Thyroid gland (tissue), 4 donors: ENCODE measurements around the gene DCX. TPM values are rescaled to one million over a fixed set of nuclear protein-coding genes. Genes with fewer than 3 reads are reported as not detected.

Source experiments
- DNase-seq, 2 donors: peaks; one replicate each; pipeline ENCODE4 v3.0.0-alpha.2; 2019
- H3K27ac ChIP-seq, 3 donors: fragments of 200-600 bp; sonication (generic); 1 replicate in 2 of 3; 2 replicates in 1 of 3; pipeline ENCODE4 v1.5.1; 2016 to 2019; ENCODE audit warnings: mild to moderate bottlenecking in 1 of 3, moderate library complexity in 1 of 3
- H3K27me3 ChIP-seq: fragments of 200-600 bp; sonication (generic); one replicate; pipeline ENCODE4 v1.5.1; 2019
- H3K36me3 ChIP-seq, 2 donors: fragments of 200-600 bp; sonication (generic); one replicate each; pipeline ENCODE4 v1.5.1; 2016 to 2019
- H3K4me1 ChIP-seq, 2 donors: fragments of 200-600 bp; sonication (generic); one replicate each; pipeline ENCODE4 v1.5.1; 2017 to 2019
- H3K4me3 ChIP-seq, 3 donors: fragments of 200-600 bp; sonication (generic); replicated peaks in 1 of 3; 1 replicate in 2 of 3; 2 replicates in 1 of 3; pipeline ENCODE4 v1.5.1; 2016; ENCODE audit warnings: mild to moderate bottlenecking in 1 of 3
- H3K9me3 ChIP-seq: fragments of 200-600 bp; sonication (generic); one replicate; pipeline ENCODE4 v1.5.1; 2017
- POLR2A ChIP-seq, 2 donors: fragments of 450-650 bp; IDR thresholded peaks; one replicate each; pipeline ENCODE4 v1.6.1; 2017; ENCODE audit warnings: antibody characterized with exemption in 2 of 2, mild to moderate bottlenecking in 2 of 2, moderate library complexity in 1 of 2
- WGBS, 2 donors: methylation state at CpG; one replicate each; pipeline ENCODE4 v1.1.5; 2017; 5-methylcytosine and 5-hydroxymethylcytosine counted together
- intact Hi-C: fragments of 100-400 bp; cut with DNase I; formaldehyde crosslinking; loops from one replicate; pipeline ENCODE4 v1.15.1; 2023
- total RNA-seq, 4 donors: library from RNA; depleted of rRNA; stranded (reverse); fragments of >200 nt; gene quantifications; one replicate each; pipeline ENCODE4 v1.2.3, GENCODE V29; 2016
- TF ChIP-seq, protein P1 (sequence below), 6 experiments: fragments of 200-600 bp in 3 of 6; fragments of 450-650 bp in 3 of 6; sonication (generic) in 3 of 6; IDR thresholded peaks; one replicate each; pipeline ENCODE4 v1.5.1; 2016 to 2019; ENCODE audit warnings: antibody characterized with exemption in 6 of 6, mild to moderate bottlenecking in 2 of 6, inconsistent platforms in 1 of 6, moderate library complexity in 1 of 6

The DCX gene
- total RNA-seq, 4 donors from 2014 or later: not detected

DNA sequence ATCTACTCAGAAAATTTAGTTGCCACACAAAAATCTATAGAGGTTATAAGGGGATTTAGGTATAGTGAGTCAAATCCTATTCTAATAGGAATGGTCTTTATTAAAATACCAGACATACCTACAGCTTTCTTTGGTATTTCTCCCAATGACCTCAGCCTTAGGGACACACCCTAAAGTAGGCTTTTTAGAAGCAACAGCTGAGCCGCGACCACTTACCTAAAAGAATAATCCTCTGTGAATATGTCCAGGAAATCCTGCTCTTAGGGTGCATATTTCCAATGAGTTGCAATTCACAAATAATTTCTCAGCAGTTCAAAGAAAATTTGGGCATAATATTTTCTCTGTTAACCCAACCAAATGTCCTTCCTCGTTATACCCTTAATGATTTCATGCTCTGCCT, 2.7 kb downstream of the DCX start:
- Histone ChIP-seq H3K27ac (no peak overlapping the region), H3K36me3 (no peaks in the 10 kb centered on the region), H3K9me3 (no peaks in the 10 kb centered on the region), H3K27me3 (no peaks in the 10 kb centered on the region), H3K4me1 (no peaks in the 10 kb centered on the region), H3K4me3 (no peak overlapping the region)
- TF ChIP-seq POLR2A (IDR thresholded peaks at IDR 0.05): no peak
- TF ChIP-seq, protein P1, sequence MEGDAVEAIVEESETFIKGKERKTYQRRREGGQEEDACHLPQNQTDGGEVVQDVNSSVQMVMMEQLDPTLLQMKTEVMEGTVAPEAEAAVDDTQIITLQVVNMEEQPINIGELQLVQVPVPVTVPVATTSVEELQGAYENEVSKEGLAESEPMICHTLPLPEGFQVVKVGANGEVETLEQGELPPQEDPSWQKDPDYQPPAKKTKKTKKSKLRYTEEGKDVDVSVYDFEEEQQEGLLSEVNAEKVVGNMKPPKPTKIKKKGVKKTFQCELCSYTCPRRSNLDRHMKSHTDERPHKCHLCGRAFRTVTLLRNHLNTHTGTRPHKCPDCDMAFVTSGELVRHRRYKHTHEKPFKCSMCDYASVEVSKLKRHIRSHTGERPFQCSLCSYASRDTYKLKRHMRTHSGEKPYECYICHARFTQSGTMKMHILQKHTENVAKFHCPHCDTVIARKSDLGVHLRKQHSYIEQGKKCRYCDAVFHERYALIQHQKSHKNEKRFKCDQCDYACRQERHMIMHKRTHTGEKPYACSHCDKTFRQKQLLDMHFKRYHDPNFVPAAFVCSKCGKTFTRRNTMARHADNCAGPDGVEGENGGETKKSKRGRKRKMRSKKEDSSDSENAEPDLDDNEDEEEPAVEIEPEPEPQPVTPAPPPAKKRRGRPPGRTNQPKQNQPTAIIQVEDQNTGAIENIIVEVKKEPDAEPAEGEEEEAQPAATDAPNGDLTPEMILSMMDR (IDR thresholded peaks at IDR 0.05): no peak
- WGBS, 2 donors: 82 to 88% methylated on average over 3 of the region's 3 CpGs
- intact Hi-C loops: no loop called here
- DNase-seq: no peak

DNA sequence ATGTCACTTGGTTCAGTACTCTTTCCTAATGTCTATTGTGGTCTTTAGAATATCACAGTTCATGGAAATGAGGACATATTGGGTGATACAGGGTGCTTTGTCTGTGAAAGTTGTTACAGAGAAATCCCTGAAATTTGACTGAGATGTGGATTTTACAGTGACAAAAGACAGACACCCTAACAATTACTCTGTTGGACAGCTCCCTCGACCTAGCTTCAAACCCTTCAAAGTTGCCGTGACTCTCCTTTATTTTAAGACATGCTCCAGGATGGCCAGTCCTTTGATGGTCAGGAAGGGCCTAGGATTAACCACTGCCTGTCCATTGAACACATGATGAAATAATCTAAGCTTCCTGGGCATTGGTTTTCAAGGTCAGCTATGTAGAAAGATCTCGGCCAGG, 4.0 kb downstream of the DCX start:
- 0% methylated on average over 2 of the region's 3 CpGs; no CpG with 5 or more reads in 1 of the 2 donors for WGBS, 2 donors
- Histone ChIP-seq H3K27me3 (no peaks in the 10 kb centered on the region), H3K36me3 (no peaks in the 10 kb centered on the region), H3K27ac (no peak overlapping the region), H3K9me3 (no peaks in the 10 kb centered on the region), H3K4me1 (no peaks in the 10 kb centered on the region), H3K4me3 (no peak overlapping the region)
- TF ChIP-seq, protein P1 (IDR thresholded peaks at IDR 0.05): no peak
- no peak for TF ChIP-seq POLR2A (IDR thresholded peaks at IDR 0.05)
- no peak for DNase-seq
- intact Hi-C loops: no loop called here

DNA sequence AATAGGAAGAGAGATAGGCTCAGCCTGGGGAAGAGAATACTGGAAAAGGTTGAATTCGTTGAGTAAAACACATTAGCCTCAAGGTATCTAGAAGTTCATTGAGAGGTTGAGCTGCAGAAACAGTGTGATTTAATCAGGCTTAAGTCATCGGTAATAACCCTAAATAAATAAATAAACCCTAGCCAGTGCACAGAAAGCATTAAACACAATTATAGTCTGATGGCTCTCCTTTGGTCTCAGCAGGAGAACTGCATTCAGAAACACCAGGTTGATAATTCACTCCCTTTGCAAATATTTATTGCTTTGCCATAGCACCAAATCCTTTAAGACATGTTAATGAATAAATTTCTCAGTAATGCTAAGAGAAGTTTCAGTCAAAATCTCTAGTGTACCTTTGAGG, 9.6 kb downstream of the DCX start:
- no peaks in the 10 kb centered on the region for H3K9me3 ChIP-seq
- no peak overlapping the region for H3K27ac ChIP-seq
- no peak overlapping the region for H3K4me3 ChIP-seq
- H3K27me3 ChIP-seq: no peaks in the 10 kb centered on the region
- H3K36me3 ChIP-seq: no peaks in the 10 kb centered on the region
- no peak for TF ChIP-seq POLR2A (IDR thresholded peaks at IDR 0.05)
- TF ChIP-seq, protein P1 (IDR thresholded peaks at IDR 0.05): no peak
- intact Hi-C loops: no loop called here
- 32 to 42% methylated on average over 2 of the region's 2 CpGs for WGBS, 2 donors
- no peak for DNase-seq
- no peaks in the 10 kb centered on the region for H3K4me1 ChIP-seq

DNA sequence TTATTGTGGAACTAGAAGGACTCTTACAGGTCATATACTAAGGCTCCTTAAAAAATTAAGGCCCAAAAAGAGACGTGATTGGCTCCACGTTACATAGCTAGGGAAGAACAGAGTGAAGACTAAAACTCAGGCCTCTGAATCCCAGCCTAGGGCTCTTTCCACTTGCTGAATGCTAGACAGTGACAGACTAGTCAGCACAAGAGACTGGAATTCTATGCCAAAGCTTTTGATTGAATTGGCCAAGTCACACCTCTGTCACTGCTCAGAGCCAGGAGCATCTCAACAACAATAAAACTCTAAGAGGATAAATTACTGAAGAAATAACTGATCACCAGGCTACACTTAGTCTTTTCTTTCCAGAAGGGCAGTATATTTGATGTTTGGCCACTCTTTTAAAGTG, 16.8 kb downstream of the DCX start:
- WGBS, 2 donors: 83 to 85% methylated on average over 2 of the region's 2 CpGs

DNA sequence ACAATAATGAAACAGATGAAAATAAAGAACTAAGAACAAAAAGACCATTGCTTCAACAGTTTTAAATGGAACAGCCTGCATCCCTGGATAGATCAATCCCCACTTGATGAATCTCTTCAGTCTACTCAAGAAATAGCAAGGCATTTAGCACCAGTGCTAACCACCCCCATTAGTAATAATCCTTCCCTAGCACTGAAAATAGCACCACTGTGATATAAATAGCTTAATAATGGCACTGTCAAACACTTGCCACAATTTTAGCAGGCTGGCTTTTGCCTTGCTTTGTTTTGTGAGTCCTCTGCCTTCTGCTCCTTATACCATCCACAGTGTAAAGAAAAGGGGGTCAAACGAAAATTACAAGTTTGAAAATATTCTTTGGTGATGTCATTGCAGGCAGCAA, 17.4 kb downstream of the DCX start:
- Histone ChIP-seq H3K27ac (no peak overlapping the region), H3K9me3 (no peaks in the 10 kb centered on the region), H3K27me3 (no peaks in the 10 kb centered on the region), H3K36me3 (no peaks in the 10 kb centered on the region), H3K4me1 (no peaks in the 10 kb centered on the region), H3K4me3 (no peak overlapping the region)
- WGBS, 2 donors: 28 to 35% methylated on average over 1 of the region's 1 CpG
- TF ChIP-seq POLR2A (IDR thresholded peaks at IDR 0.05): no peak
- TF ChIP-seq, protein P1 (IDR thresholded peaks at IDR 0.05): no peak
- intact Hi-C loops: no loop called here
- DNase-seq: no peak

More for the DNA sequence above, 16.8 kb downstream of the DCX start:
- no peak for DNase-seq
- Histone ChIP-seq H3K4me1 (no peaks in the 10 kb centered on the region), H3K27ac (no peak overlapping the region), H3K36me3 (no peaks in the 10 kb centered on the region), H3K9me3 (no peaks in the 10 kb centered on the region), H3K4me3 (no peak overlapping the region), H3K27me3 (no peaks in the 10 kb centered on the region)
- no peak for TF ChIP-seq POLR2A (IDR thresholded peaks at IDR 0.05)
- intact Hi-C loops: no loop called here
